ENCODE data around the gene KHDRBS2.

Gene KHDRBS2

DNA sequence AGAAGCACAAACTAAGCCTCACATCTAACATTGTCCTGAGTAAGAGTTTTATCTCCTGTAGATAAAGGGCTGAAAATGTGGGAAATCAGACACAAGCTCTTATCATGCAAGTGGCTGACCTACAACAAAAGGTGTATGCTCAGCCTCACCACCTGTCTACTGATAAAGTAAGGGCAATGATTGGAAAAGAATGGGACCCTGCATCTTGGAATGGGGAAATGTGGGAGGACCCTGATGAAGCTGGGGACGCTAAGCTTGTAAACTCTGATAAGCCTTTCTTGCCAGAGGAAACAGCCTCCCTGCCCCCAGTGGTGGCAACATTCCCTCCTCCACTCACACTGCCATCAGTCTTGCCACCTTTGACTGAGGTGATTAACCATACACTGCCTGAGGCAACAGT, 166.6 kb downstream of the KHDRBS2 start:
- TF ChIP-seq, protein P1, sequence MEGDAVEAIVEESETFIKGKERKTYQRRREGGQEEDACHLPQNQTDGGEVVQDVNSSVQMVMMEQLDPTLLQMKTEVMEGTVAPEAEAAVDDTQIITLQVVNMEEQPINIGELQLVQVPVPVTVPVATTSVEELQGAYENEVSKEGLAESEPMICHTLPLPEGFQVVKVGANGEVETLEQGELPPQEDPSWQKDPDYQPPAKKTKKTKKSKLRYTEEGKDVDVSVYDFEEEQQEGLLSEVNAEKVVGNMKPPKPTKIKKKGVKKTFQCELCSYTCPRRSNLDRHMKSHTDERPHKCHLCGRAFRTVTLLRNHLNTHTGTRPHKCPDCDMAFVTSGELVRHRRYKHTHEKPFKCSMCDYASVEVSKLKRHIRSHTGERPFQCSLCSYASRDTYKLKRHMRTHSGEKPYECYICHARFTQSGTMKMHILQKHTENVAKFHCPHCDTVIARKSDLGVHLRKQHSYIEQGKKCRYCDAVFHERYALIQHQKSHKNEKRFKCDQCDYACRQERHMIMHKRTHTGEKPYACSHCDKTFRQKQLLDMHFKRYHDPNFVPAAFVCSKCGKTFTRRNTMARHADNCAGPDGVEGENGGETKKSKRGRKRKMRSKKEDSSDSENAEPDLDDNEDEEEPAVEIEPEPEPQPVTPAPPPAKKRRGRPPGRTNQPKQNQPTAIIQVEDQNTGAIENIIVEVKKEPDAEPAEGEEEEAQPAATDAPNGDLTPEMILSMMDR (IDR thresholded peaks at IDR 0.05; ENCODE audit: insufficient read depth, low read length, missing control alignments), result no peak
- DNase-seq (ENCODE audit: low read depth, low spot score), result no peak
- ChIA-PET CTCF (no interaction called here), POLR2A (no interaction called here)
- no peak overlapping the region for H3K4me3 ChIP-seq (ENCODE audit: low read depth, low read length)

DNA sequence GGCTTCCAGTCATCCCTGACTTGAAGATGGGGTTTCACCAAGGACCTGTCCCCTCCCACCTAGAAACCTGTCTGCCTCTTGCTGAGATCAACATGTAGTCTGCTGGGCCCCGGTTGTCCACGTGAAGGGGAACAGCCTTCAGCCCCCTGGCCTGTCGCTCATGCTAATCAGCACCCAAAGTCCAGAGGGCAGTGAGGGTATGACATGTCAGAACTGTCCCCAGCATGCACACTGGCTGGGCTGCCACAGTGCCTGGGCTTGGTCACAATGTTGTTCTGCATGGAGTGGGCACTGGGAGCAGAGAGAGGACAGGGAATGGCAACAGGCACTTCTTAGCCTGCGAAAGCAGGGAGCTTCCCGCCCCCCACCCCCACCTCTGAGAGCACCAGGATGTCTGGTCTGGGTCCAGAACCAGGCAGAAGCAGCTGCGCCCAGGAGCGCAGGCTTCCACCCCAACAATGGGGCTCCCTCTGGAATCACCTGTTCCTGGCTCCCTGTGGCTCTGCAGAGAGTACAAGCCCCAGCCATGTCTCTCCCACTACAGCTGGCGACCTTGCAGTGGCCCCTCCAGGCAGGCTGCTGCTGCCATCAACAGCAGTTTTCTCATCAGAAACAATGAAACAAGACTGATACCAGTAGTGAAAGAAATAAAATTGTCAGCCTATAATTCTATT, 182.7 kb downstream of the KHDRBS2 start:
- ChIA-PET CTCF (no interaction called here), POLR2A (no interaction called here)

DNA sequence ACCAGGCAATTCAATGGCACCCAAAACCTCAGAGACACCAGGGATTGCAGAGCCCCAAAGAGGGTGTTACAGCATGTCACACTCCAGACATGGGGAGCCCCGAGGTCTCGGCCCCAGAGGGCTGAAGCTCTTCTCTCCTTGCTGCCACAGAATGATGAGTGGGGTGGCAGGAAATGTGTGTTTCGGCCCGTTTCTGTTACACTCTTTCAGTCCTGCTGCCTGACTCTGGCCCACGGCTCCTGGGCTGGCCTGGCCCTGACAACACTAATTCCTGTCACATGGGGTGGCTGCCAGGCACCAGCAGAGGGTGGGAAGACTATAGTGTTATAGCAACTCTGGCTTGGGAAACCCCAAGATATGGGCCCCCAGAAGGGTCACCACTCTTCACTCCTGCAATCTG, 183.6 kb downstream of the KHDRBS2 start:
- TF ChIP-seq, protein P1 (IDR thresholded peaks at IDR 0.05; ENCODE audit: insufficient read depth, low read length, missing control alignments), result no peak
- POLR2A ChIA-PET, result no interaction called here
- CTCF ChIA-PET, result no interaction called here
- no peak for DNase-seq (ENCODE audit: low read depth, low spot score)
- H3K4me3 ChIP-seq (ENCODE audit: low read depth, low read length), result no peak overlapping the region

More for the DNA sequence above, 182.7 kb downstream of the KHDRBS2 start:
- no peak for DNase-seq (ENCODE audit: low read depth, low spot score)
- no peak overlapping the region for H3K4me3 ChIP-seq (ENCODE audit: low read depth, low read length)
- TF ChIP-seq, protein P1 (IDR thresholded peaks at IDR 0.05; ENCODE audit: insufficient read depth, low read length, missing control alignments), result no peak

DNA sequence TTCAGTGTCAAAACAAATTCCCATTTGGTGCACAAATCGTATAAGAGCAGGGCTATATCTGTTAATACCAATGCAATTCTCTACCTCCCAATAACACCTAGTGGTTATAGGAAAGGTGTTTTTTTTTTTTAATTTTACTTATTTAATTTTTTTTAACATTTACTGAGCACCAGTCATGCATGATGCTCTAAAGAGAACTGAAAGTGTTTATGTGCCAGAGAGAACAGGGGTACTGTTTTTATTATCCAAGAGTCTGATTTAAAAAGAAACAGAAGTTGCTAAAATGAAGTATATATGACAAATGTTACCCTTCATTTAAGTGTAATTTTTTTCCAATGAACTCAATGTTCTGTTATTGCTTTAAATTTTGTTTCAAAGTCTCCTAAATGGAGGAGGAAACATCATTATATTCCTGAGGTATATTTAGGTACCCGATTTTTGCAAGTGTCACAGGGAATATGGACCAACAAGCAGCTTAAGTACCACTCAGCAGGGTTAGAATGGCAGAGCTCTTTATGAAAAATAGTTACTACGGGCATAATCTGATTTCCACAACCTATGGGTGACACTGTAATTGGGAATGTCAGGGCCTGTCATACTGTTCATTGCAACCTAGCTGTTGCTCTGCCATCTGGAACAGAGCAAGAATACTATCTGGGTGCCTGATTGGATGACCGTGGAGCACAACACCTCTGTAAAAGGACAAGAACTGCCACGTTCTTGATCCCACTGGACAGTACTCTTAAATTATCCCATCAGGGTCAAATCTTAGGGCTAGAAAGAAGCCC, 195.4 kb downstream of the KHDRBS2 start:
- H3K4me3 ChIP-seq (ENCODE audit: low read depth, low read length), result no peak overlapping the region
- CTCF ChIA-PET, result no interaction called here
- no peak for DNase-seq (ENCODE audit: low read depth, low spot score)
- TF ChIP-seq, protein P1 (IDR thresholded peaks at IDR 0.05; ENCODE audit: insufficient read depth, low read length, missing control alignments), result no peak
- POLR2A ChIA-PET, result no interaction called here

DNA sequence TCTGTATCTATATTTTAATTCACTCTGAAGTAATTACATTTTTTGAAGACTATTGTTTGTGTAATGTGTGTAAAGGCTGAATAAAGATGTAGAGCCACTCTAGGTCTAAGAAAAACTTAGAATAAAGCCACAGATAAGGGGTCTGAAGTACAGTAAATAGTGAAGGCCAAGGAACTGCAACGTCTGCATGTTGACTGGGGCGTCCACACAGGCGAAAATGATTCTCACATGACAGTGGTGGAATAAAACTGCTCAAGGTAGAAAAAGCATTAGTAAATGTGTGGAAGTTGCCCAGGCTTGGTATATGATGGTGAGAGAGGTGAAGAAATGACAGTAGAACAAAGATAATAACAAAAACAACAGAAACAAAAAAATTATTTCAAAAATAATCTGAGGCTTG, 196.2 kb downstream of the KHDRBS2 start:
- DNase-seq (ENCODE audit: low read depth, low spot score), result no peak
- ChIA-PET POLR2A (no interaction called here), CTCF (no interaction called here)
- H3K4me3 ChIP-seq (ENCODE audit: low read depth, low read length), result no peak overlapping the region
- TF ChIP-seq, protein P1 (IDR thresholded peaks at IDR 0.05; ENCODE audit: insufficient read depth, low read length, missing control alignments), result no peak

DNA sequence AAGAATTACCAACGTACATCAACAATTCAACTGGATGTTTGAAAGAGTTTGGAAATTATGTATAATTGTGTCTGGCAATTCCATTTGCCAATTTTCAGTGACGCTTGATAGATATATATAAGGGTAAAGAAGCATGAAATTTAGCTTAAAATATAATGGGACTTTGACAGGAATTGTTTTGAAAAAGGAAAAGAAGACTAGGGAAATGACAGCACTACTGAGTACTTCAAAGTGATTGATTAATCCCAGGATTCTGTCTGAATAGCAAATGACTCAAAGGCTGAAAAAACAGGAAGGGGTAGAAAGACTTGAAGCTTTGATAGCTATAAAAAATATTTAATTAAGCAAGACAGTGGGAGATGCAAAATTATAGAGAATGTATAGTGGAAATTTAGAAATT, 200.0 kb downstream of the KHDRBS2 start:
- ChIA-PET POLR2A (no interaction called here), CTCF (no interaction called here)
- no peak for DNase-seq (ENCODE audit: low read depth, low spot score)
- H3K4me3 ChIP-seq (ENCODE audit: low read depth, low read length), result no peak overlapping the region
- TF ChIP-seq, protein P1 (IDR thresholded peaks at IDR 0.05; ENCODE audit: insufficient read depth, low read length, missing control alignments), result no peak
